GM10266 (cell line): Measurements from ENCODE around the gene CFAP161.
"Not testable (repeated sequence)": the region's sequence is repeated elsewhere in the genome, so short reads cannot be mapped to it uniquely, and the experiment has no call there.

Experiments
- DNase-seq: peaks from one replicate; pipeline ENCODE4 v3.0.0; 2012; ENCODE audit errors: extremely low spot score
- TF ChIP-seq, protein P1 (sequence below): IDR thresholded peaks from 2 replicates; pipeline ENCODE4 v1.5.1; 2012; ENCODE audit warnings: mild to moderate bottlenecking, low read depth; ENCODE audit not compliant: control insufficient read depth, insufficient read depth; ENCODE audit errors: missing control alignments

CFAP161 gene

DNA sequence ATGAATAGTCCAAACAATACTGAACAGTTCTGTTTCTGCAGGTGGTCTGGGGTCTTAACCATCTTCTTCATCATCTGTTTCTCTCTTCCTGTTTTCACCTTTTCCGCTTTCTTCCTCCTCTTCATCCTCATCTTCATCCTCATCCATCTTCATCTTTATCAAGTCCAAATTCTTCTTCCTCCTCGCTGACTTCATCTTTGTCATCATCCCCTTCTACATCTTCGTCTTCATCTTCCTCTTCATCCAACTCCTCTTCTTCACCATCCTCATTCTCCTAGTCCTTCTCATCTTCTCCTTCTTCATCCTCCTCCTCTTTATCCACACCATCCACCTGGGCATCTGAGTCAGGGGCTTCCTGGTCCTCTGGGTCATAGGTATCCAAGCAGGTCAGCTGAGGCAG is 16.5 kb upstream of the CFAP161 start:
- TF ChIP-seq, protein P1, sequence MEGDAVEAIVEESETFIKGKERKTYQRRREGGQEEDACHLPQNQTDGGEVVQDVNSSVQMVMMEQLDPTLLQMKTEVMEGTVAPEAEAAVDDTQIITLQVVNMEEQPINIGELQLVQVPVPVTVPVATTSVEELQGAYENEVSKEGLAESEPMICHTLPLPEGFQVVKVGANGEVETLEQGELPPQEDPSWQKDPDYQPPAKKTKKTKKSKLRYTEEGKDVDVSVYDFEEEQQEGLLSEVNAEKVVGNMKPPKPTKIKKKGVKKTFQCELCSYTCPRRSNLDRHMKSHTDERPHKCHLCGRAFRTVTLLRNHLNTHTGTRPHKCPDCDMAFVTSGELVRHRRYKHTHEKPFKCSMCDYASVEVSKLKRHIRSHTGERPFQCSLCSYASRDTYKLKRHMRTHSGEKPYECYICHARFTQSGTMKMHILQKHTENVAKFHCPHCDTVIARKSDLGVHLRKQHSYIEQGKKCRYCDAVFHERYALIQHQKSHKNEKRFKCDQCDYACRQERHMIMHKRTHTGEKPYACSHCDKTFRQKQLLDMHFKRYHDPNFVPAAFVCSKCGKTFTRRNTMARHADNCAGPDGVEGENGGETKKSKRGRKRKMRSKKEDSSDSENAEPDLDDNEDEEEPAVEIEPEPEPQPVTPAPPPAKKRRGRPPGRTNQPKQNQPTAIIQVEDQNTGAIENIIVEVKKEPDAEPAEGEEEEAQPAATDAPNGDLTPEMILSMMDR: no peak
- no peak for DNase-seq

GRCh38 chr15:81118361-81118760 is 15.7 kb upstream of the CFAP161 start:
- no peak for DNase-seq
- TF ChIP-seq, protein P1: no peak

GRCh38 chr15:81120069-81120468 is 14.0 kb upstream of the CFAP161 start:
- no peak for DNase-seq
- TF ChIP-seq, protein P1: no peak

DNA sequence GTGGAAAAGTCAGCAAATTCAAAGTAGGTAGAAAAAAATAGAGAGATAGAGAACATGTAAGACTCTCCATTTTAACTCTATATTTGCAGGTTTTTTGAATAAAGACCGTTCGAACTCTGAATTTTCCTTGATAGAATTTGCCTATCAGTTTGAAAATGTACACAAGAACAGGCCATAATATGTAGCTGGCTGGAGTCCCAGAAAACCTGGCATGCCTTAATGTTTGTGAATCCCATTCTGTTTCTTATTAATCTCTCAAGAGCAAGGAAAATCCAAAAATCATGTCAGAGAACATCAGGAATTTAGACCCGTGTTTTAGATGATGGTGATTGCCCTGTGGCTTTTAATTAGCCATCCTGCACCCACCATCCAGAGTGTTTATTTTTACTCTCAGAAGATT is 7.2 kb upstream of the CFAP161 start:
- TF ChIP-seq, protein P1: no peak
- no peak for DNase-seq

DNA sequence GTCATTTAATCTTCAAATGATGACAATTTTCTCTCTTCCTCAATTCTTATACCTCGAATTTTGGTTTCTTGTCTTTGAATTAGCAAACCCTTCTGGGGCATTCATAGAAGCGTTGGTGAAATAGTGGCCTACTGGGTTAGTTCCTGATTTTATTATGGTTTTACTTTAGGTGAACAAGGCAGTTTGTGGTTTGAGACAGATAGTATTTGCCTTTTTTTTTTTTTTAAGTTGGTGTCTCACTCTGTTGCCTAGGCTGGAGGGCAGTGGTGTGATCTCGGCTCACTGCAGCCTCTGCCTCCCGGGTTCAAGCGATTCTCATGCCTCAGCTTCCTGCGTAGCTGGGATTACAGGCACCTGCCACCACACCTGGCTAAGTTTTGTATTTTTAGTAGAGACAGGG is 7.4 kb downstream of the CFAP161 start:
- not testable (repeated sequence) for DNase-seq

DNA sequence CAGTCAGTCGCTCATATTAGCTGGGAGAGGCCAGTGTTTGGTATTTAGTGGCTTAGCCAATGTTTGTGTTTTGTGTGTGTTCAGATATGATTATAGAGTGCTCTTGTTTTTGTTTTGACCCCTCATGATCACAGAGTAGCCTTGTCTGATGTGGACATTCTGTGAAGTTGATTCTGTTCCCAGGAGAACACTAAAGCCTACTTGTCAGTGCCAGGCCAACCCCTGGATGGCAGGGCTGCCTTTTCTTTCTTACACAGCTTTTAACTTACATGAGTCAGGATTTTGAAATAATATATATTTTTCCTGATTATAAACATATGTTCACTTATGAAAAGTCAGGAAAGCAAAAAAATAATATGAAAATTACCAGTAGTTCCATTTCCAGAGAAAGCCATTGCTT is 11.9 kb downstream of the CFAP161 start:
- TF ChIP-seq, protein P1: no peak
- no peak for DNase-seq

GRCh38 chr15:81146466-81146865 is 12.4 kb downstream of the CFAP161 start:
- TF ChIP-seq, protein P1: no peak
- DNase-seq: no peak

DNA sequence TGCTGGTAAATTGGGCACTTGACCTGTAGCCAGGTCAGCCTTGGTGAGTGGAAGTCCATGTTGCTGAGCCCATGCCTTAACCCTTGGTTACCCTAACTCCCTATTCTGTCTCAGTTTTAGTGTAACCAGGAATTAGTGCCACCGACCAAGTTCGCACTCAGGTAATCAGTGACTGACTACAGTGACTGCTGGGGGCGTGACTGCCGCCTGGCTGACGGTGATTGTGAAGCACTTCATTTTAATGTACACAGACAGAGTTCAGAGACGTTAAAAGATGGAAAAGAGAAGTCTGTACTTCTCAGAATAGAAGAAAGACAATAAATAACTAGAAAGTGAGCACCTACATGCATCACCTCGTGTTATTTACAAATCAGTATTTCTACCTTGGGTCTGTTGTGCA is 17.3 kb downstream of the CFAP161 start:
- DNase-seq: no peak
- TF ChIP-seq, protein P1: no peak
